Calu3 (cell line): ENCODE results near the gene CLASP1. TPM values are rescaled to one million over a fixed set of nuclear protein-coding genes. Genes with fewer than 3 reads are reported as not detected.

Experiments used
- BruUV-seq: library from RNA; stranded (reverse); fragments of 400-500 nt; replicated peaks from 2 replicates; lab custom pipeline; 2021; lab: Mats Ljungman, UMichigan
- CTCF ChIA-PET: fragments of 300-600 bp; sonication (Branson Sonifier 250); formaldehyde crosslinking; loops from one replicate; lab custom pipeline; 2022; ENCODE audit warnings: antibody characterized with exemption; lab: Charles Lee
- DNase-seq: peaks from one replicate; pipeline ENCODE4 v3.0.0; 2022
- H3K27ac Mint-ChIP-seq: one replicate; pipeline ENCODE4 v1.8.0; 2022; ENCODE audit warnings: mixed read lengths; ENCODE audit not compliant: unreplicated experiment
- H3K27me3 Mint-ChIP-seq: one replicate; pipeline ENCODE4 v1.8.0; 2022; ENCODE audit warnings: mixed read lengths; ENCODE audit not compliant: unreplicated experiment
- H3K36me3 Mint-ChIP-seq: one replicate; pipeline ENCODE4 v1.8.0; 2022; ENCODE audit warnings: mild to moderate bottlenecking, moderate library complexity, mixed read lengths; ENCODE audit not compliant: insufficient read depth, unreplicated experiment
- H3K4me1 Mint-ChIP-seq: one replicate; pipeline ENCODE4 v1.8.0; 2022; ENCODE audit warnings: mild to moderate bottlenecking, low read depth, mixed read lengths; ENCODE audit not compliant: unreplicated experiment
- H3K4me3 Mint-ChIP-seq: one replicate; pipeline ENCODE4 v1.8.0; 2022; ENCODE audit warnings: mild to moderate bottlenecking, low read depth, moderate library complexity, mixed read lengths; ENCODE audit not compliant: unreplicated experiment
- H3K9me3 Mint-ChIP-seq: one replicate; pipeline ENCODE4 v1.8.0; 2022; ENCODE audit warnings: low read depth, mixed read lengths; ENCODE audit not compliant: unreplicated experiment
- intact Hi-C: fragments of 100-400 bp; cut with micrococcal nuclease; formaldehyde crosslinking; loops from one replicate; pipeline ENCODE4 v1.10.0; 2022; ENCODE audit not compliant: unreplicated experiment
- total RNA-seq: library from RNA; stranded (reverse); gene quantifications from 2 replicates; pipeline ENCODE4 v1.2.3, GENCODE V29; 2022
- TF ChIP-seq, protein P1 (sequence below): fragments of 200-600 bp; IDR thresholded peaks from one replicate; pipeline ENCODE4 v1.8.0; 2022; ENCODE audit warnings: antibody characterized with exemption; ENCODE audit not compliant: unreplicated experiment

The CLASP1 gene
- total RNA-seq, 1 experiment from 2014 or later = 59.7 TPM

DNA sequence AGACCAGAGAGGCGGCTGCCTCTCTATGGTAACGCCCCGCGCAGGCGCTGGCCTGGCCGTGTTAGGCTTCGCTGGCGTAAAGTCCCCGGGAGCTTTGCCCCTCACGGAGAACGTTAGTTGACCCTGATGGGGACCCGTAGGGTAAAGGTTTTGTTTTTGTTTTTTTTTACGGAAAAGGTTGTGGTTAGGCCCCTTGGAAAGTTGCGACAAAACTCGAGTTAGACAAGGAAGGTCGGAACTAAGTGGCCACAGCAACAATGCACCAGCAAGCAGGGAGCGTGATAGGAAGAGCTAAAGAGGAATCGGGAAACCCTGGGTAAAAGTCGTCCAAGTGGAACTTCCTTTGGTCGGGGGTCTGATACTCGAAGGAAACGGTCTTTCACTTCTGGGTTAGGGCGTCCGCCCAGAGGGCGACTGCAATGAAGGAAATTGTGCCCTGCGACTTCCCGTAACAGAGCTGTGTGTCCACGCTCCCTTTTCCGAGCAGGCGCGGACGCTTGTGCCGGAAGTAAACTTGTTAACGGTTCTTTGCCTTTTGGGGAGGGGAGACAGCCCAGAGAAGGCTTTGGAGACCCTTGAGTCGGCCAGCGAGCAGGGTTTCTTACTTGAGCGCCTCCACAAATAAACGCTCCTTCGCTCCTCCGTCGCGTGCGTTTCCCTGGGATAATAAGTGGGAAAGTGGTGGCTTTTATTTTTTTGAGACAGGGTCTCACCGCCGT lies 493 bp upstream of the CLASP1 start:
- Mint-ChIP-seq H3K9me3 (peaks cover 2% of the 10 kb centered on the region), H3K36me3 (peaks cover 42% of the 10 kb centered on the region), H3K4me1 (peaks cover 35% of the 10 kb centered on the region), H3K4me3 (peak overlapping the region; percentile 96), H3K27me3 (no peaks in the 10 kb centered on the region), H3K27ac (peak overlapping the region; percentile 98)
- BruUV-seq = TSS peak; percentile 56
- peak; percentile 93 for DNase-seq
- intact Hi-C loops = loop anchor here (2.0 kb wide), 4 partner anchors 39 to 119 kb away; partner anchors contain the start of gene RNU4ATAC
- TF ChIP-seq, protein P1, sequence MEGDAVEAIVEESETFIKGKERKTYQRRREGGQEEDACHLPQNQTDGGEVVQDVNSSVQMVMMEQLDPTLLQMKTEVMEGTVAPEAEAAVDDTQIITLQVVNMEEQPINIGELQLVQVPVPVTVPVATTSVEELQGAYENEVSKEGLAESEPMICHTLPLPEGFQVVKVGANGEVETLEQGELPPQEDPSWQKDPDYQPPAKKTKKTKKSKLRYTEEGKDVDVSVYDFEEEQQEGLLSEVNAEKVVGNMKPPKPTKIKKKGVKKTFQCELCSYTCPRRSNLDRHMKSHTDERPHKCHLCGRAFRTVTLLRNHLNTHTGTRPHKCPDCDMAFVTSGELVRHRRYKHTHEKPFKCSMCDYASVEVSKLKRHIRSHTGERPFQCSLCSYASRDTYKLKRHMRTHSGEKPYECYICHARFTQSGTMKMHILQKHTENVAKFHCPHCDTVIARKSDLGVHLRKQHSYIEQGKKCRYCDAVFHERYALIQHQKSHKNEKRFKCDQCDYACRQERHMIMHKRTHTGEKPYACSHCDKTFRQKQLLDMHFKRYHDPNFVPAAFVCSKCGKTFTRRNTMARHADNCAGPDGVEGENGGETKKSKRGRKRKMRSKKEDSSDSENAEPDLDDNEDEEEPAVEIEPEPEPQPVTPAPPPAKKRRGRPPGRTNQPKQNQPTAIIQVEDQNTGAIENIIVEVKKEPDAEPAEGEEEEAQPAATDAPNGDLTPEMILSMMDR = no peak
- CTCF ChIA-PET = interaction anchor here (0.6 to 2.0 kb wide), 12 partner anchors 10 to 564 kb away, joined by 3 to 7 read pairs (median 4); partner anchors contain the start of genes NIFK and RNU4ATAC

DNA sequence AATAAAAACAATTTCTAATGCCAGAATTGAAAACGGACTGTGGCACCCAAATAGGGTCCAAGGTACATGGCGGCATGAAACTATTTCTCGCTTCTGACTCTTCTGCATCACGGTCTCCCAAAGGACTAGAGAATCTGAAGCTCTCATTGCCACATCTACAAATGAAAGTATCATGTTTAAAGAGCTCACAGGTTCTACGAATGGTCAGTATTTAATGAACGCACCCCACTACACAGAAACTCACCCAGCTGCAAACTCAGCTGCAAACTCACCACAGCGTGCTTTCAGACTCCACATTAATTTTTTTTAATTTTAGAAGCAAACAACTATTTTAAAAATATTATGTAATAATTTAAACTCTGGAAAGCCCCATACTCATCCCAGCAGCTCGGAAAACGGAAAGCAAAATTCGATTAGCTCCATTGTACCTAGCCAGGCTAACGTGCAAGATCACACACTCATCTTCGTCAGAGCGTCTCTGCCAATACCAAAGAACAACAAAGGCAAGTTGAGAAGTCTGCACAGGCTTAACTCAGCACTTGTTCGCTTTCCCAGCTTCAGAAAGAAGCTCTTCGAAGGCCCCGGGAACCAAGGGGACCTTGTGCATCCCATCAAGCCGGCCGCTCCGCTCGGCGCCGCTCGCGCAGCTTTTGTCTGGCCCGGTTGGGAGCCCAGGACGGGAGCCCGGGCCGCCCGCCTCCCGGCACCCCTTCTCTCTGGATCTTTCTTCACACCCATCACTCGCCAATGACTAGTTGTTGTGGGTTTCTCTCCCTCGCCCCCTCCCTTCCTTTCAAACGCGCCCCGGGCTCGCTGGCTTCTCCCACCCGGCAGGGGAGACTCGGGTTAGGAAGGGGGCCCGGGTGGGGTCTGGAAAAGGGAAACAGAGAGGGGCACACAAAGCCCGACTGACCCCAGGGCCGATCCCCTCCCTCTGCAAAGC lies 785 bp downstream of the CLASP1 start:
- no peaks in the 10 kb centered on the region for H3K27me3 Mint-ChIP-seq
- TF ChIP-seq, protein P1 = no peak
- H3K9me3 Mint-ChIP-seq = no peaks in the 10 kb centered on the region
- H3K27ac Mint-ChIP-seq = peak overlapping the region; percentile 98
- intact Hi-C loops = loop anchor here (2.0 kb wide), 3 partner anchors 52 to 118 kb away; partner anchors contain the start of gene RNU4ATAC
- H3K4me3 Mint-ChIP-seq = peak overlapping the region; percentile 96
- CTCF ChIA-PET = interaction anchor here (0.6 to 1.1 kb wide), 3 partner anchors 17 to 59 kb away, joined by 3 to 6 read pairs (median 5); no protein-coding TSS in a partner anchor
- BruUV-seq = no TSS peak
- peaks cover 26% of the 10 kb centered on the region for H3K4me1 Mint-ChIP-seq
- peak; percentile 40 for DNase-seq
- H3K36me3 Mint-ChIP-seq = peaks cover 42% of the 10 kb centered on the region

DNA sequence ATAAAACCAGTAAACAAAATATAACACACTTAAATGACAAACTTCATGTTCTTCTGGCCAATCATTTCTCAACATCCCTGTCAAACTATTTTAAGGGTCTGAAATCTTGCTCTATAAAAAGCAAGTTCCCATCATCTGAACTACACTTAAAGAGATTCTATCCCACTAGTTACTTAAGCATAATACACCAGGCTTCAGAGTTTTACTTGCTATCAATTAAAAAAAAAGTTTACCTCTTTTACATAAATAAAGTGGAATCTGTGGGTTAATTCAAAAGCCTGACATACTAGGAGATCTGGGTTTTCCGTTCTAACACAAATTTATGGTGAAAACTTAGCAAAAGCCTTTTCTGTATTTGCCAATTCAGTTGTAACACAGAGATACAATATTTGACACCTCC lies 1.9 kb downstream of the CLASP1 start:
- no peaks in the 10 kb centered on the region for H3K27me3 Mint-ChIP-seq
- peaks cover 26% of the 10 kb centered on the region for H3K4me1 Mint-ChIP-seq
- H3K4me3 Mint-ChIP-seq = peak overlapping the region; percentile 96
- no peak overlapping the region for H3K27ac Mint-ChIP-seq
- peaks cover 42% of the 10 kb centered on the region for H3K36me3 Mint-ChIP-seq
- no peak for DNase-seq
- TF ChIP-seq, protein P1 = no peak
- BruUV-seq = no TSS peak
- CTCF ChIA-PET = interaction anchor here (1.1 kb wide), 1 partner anchor 18 kb away, joined by 3 read pairs; no protein-coding TSS in a partner anchor
- H3K9me3 Mint-ChIP-seq = no peaks in the 10 kb centered on the region
- intact Hi-C loops = no loop called here

DNA sequence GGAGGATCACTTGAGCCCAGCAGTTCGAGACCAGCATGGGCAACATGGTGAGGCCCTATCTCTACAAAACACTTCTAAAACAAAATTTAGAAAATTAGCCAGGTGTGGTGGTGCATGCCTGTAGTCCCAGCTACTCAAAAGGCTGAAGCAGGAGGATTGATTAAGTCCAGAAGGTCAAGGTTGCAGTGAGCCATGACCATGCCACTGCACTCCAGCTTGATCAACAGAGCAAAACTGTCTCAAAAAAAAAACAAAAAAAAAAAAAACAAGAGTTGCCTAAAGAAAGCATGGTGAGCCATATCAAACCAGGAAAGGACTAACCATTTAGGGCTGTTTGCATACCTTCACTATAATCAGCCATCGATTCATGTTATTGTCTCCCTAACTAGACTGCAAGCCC lies 4.5 kb downstream of the CLASP1 start:
- intact Hi-C loops = no loop called here
- TF ChIP-seq, protein P1 = no peak
- Mint-ChIP-seq H3K4me1 (peaks cover 12% of the 10 kb centered on the region), H3K36me3 (peaks cover 28% of the 10 kb centered on the region), H3K27ac (no peak overlapping the region), H3K9me3 (no peaks in the 10 kb centered on the region), H3K4me3 (no peak overlapping the region), H3K27me3 (no peaks in the 10 kb centered on the region)
- no peak for DNase-seq
- BruUV-seq = no TSS peak
- CTCF ChIA-PET = no interaction called here
